ENCODE data around the gene SEMA3B.
"Not testable (repeated sequence)": the region's sequence is repeated elsewhere in the genome, so short reads cannot be mapped to it uniquely, and the experiment has no call there.

SEMA3B gene

DNA sequence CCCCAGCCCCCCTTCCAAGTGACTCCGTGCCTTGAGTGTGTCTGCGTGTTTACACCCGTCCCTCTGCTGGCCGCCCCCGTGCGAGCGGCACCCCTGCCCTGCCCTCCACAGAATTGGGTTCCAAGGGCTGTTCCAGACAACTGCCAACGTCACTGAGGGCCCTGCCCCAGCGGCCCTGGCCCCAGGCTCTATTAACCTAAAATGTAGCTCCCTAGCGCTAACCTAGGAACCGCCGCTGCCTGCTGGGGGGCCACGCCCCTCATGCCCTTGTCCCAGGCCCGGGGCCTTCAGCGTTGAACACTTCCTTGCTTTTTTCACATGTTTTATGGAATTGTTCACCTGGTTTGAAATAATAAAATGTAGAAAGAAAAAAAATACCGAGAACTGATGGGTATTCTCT is 10.0 kb upstream of the SEMA3B start:
- DNase-seq (ENCODE audit: low spot score), result no peak

DNA sequence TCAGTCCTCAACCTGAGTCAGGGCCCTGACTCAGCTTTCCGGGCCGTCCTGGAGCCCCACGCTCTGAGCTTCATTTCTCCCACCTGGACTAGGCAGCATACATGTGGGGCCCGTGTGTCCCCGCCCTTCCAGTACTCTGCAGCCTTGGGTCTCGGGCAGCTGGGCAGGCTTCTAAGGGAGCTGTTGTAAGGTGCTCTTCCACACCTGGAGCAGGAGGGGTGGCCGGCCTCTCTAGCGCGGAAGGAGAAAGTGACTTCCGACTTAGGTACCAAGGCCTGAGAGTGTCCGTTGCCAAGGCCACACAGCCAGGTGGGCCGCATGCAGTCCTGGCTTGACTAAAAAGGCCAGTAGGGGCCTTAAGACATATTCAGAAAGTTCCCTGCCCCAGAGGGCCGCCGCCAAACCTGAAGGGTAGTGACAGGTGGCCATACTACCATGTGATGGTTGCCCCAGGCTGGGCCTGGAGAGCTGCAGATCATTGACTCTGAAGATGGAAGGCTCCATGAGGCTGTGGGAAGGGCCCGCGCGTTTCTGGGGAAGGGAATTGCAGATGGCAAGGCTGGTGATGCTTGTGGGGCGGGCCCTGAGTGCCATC is 9.4 kb upstream of the SEMA3B start:
- DNase-seq (ENCODE audit: low spot score), result no peak

DNA sequence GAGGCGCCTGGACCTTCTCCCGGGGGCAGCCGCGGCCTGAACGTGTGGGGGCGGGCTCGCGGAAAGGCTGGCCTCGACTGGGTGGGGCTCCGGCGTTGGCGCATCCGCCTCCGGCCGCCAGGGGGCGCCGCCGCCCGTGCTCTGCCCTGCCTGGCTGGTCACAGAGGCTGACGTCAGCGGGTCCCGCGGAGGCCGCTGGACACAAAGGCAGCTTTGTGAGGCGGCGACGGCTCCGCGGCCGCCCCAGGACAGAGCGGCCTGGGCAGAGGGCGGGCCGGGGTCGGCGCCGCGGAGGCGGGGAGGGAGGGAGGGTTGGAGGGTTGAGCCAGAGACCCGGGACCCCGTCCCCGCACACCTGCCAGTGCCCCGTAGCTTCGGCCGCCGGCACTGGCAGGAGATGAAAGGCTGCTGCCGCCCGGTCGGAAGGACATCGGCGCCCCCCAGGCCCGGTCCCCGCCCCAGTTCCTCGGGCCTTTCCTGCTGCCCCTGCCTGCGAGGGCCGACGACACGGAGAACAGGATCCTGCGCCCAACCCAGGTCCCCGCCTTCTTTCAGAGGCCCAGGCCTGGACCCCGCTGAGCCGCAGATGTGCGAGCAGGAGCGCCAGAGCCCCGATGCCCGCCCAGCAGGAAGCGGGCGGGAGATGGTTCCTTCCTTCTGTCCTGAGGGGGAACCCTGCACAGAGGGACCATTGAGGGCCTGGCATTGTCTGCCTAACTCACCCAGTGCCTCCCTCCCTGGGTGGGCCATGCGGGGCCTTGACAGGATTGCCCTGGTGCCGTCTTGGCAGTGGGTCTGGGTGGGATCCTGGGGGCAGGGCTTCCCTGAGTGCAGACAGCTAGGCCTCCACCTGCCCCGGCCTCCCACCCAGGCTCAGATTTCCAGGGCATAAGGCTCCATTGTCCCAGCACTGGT is 8.7 kb upstream of the SEMA3B start:
- DNase-seq (ENCODE audit: low spot score), result peak; percentile 97

DNA sequence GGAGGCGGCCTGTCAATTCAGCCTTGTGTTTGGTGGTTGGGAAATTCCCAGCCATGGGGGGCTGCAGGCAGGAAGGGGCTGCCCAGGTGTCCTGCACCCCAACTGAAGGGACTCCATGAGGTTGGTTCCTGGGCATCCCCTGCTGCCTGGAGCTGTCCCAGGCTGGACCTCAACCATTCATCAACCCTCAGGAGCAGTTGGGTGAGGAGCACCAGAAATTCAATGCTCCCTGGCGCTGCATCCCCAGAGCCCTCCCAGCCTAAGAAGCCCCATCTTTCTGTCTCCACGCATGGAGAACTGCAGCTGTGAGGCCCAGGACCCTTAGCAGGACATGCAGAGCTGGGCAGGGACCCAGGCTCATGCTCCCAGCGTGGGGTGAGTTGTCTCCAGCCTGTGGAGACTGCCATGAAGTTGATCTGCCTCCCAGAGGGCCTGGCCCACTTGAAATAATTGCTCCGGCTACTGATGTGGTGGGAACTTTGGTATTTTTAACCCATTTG is 8.0 kb upstream of the SEMA3B start:
- DNase-seq (ENCODE audit: low spot score), result no peak

DNA sequence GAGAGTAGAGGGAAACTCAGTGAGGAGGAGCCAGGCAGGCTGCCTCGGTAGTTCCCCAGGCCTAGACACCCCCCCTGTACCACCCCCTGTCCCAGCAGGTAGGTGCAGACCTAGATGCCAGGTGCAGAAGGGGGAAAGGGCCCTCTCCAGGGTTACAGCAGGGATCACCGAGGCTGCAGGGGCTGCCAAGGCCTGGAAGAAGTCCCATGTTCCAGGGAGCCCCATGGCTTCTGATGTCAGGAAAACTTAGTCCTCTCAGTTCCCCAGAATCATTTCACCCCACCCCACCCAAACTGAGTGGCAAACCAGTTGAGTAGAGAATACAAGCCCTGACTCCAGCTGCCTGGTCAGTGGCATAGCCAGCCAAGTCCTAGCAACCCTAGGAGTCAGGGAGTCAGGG is 7.4 kb upstream of the SEMA3B start:
- no peak for DNase-seq (ENCODE audit: low spot score)

DNA sequence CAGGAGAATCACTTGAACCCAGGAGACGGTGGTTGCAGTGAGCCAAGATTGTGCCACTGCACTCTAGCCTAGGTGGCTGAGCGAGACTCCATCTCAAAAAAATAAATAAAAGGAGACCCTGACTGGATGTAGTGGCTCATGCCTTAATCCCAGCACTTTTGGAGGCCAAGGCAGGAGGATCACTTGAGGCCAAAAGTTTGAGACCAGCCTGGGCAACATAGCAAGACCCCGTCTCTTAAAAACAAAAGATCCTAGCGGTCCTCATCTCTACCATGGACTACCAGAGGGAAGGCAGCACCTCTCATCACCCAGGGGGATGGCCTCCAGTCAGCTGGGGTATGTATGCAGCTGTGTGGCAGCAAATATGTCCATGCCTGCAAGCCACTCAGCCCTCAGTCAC is 6.7 kb upstream of the SEMA3B start:
- DNase-seq (ENCODE audit: low spot score), result not testable (repeated sequence)

DNA sequence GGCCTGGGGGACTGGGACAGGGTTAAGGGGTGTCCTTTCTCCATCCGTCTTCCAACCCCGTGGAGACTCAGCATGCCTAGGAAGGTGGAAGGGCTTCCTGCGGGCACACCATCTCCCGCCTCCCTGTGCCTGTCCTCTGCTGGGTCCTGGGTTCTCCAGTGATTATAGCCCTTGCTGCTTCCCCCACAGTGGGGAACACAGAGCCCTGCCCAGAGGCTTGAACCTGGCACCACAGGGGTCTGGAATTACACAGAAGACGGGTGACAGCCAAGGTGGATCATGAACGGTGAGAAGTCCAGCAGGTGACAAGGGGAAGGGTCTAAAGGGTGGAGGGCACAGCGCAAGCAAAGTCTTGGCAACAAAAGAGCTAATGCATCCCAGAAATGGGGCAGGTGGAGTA is 6.2 kb upstream of the SEMA3B start:
- no peak for DNase-seq (ENCODE audit: low spot score)

DNA sequence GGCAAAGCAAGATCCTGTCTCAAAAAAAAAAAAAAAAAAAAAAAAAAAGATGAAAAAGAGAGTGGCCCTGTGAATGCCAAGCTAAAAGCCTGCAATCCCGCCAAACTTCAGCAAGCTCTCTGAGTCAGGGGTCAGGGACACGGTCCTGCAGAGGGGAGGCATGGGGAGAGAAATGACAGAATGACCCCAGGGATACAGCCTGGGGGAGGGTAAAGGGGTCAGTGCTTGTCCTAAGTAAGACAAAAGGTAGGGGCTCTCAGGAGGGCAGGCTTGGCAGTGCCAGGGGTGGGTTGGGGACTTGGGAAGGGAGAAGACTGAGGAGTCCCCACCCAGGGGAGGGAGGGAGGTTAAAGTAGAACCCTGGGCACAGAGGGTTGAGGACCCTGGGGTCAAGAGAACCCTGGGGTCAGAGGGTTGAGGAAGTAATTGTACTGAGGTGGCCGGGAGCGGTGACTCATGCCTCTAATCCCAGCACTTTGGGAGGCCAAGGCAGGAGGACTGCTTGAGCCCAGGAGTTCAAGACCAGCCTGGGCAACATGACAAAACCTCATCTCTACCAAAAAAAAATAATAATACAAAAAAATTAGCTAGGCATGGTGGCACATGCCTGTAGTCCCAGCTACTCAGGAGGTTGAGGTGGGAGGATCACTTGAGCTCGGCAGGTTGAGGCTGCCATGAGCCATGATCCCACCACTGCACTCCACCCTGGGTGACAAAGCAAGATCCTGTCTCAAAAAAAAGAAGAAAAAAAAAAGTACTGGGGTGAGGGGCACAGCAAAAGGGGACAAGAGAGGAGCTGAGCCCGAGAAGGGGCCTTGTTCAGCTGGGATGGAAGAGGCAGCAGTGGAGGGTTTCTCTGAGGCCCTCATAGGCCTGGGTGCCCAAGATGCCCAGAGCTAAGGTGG is 5.2 kb upstream of the SEMA3B start:
- no peak for DNase-seq (ENCODE audit: low spot score)

DNA sequence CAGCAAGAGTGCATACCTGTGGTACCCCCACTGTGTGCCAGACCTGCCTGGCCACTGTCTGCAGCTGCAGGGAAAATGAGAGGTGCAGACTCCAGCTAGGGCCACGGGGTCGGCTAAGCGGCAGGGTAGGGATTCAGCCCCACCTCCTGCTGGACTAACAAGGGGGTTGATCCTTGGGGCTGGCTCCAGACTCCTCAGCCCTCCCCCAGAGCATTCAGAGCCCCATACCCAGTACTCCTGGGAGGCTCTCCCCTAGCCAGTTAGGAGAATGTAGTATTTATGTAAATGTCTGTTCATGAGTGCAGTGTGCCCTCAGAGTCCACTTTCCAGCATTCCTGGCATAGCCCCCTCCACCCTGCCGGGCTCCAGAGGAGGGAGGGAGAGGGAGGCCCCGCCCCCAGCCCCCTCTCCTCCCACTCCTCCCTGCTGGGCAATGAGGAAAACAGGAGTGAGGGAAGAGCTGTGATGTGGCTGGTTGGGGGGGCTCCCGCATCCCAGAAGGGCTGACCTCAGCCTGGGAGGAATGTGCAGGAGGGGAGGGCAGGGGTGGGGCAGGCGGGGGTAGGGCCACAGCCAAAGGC is 4.5 kb upstream of the SEMA3B start:
- DNase-seq (ENCODE audit: low spot score), result peak; percentile 97

DNA sequence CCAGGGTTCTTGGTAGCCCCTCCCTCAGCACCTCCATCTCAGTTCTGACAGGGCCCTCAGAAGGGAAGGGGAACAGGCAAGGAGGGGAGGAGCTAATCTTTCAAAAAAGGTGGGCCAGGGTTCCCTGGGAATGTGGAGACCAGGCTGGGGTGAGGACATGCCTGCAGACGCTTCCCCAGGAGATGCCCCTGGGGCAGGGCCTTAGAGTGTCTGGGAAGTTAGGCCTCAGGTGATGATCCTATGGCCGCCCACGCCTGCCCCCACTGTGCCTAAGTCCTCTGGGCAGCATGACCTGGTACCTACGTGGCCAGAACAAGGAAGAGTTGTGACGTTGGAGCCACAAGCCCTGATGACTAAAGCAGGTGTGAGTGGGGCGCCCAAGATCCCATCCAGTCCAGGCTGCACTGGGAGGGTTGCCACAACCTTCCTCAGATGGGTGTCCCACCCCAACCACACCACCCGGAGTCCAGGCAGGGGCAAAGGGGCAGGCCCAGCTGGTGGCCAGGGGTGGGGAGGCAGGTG is 3.9 kb upstream of the SEMA3B start:
- no peak for DNase-seq (ENCODE audit: low spot score)

DNA sequence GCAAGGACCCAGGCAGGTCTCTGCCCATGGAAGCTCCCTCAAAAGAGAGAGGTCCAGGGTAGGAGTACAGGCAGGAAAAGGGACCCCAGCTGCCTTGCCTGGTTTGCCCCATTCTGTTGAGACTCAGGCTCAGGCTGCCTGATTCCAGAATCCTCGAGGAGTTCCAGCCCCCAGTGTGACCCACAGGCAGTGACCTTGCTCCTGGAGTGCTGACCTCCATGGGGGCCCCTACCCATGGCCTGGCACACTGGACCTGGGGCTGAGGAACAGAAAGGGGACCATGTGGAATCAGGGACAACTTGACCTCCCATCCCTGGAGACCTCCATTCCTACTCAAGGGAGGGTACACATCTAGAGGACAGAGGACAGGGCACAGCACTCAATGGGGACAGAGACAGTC is 3.4 kb upstream of the SEMA3B start:
- no peak for DNase-seq (ENCODE audit: low spot score)

DNA sequence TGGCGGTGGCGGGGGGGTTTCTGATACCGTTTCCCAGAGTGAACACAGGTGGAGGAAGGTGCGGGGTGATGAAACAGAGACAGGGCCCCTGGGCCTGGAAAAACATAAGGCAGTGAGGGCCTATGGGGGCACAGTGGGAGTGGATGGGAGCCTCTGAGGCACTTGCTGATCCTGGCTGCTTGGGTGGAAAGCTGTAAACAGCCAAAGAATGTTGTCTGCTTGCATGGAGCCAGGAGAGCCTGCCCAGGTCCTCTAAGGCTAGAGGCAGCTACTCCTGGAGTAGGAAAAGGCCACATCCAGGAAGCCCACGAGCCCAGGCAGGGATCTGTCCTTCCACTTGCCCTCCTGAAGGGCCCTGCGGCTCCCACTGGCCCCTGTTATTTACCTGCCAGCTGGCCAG is 2.9 kb upstream of the SEMA3B start:
- DNase-seq (ENCODE audit: low spot score), result no peak

DNA sequence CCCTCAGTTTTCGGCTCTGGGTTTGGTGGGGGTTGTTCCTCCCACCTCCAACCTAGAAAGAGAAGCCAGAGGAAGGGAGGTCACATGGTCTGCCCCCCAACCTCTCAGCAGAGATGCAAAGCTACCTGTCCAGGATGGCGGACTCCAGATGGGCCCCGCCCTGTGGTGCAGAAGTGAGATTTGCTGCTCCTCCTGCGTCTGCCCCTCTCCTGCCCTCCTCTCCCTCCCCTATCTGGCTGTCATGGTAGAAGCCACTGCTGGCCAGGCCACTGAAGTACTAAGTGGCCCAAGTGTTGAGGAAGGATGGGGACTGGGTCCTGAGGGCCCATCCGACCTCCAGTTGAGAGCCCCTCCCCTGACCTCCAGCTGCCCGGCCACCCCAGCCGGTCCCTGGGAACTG is 2.1 kb upstream of the SEMA3B start:
- no peak for DNase-seq (ENCODE audit: low spot score)

DNA sequence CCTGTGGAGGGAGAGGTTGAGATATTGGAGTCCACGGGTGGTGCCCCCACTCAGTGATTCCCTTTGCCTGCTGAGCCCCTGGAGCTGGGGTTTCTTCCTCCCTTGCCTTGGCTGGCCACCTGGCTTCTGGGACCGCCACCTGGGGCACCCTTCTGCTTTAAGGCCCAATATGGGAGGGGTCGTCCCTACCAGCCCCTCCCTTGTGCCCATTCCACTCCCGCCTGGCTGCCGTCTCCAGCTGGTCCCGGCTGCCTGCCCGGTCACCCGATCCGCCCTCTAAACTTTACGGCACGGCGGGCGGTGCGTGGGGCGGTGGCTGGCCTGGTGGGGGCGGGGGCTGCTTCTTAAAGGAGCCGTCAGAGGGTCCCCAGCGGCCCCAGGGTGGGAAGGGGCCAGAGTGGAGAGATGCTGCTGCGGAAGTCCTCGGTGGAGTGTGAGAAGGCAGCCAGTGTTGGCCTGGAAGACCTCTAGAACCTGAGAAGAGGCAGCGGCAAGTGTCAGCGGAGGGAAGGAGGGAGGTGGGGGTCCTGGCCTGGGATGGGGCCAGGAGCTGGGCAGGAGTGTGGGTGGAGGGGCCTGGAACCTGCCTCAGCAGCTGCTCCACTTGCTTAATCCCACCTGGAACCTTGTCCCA is 1.6 kb upstream of the SEMA3B start:
- DNase-seq (ENCODE audit: low spot score), result no peak

DNA sequence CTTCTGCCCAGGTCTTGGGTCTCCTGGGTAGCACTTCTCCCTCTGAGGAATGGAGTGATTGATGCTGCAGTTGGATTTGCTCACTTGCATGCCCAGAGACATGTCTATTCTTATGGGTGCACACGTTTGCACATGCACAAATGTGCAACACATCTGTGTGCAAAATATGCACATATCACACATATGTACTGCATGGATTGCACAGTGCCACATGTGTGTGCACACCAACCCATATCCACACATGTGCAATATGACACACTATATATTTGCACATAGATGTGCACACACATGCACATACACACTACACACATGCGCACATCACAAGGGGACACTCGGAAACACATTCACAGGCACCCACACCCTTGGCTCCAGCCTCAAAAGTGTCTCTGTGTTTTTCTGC is 671 bp upstream of the SEMA3B start:
- no peak for DNase-seq (ENCODE audit: low spot score)

DNA sequence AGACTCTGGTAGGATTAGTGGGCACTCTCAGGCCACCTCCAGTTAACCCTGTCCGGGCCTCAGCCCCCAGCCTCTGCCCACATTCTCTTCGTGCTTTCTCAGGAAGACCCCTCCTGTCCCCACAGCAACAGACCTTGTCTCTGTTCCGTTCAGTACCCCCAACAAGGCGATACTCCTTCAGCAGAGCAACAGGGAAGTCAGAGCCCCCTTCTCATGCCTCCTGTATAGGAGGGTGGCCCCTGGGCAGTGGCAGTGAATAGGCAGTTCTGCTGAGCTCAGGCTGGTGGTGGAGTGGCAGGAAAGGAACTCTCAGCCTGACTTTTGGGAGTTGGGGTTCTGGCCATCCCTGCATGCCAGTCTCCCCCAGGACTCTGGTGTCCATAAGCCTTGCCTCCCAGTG is 513 bp downstream of the SEMA3B start:
- DNase-seq (ENCODE audit: low spot score), result no peak

DNA sequence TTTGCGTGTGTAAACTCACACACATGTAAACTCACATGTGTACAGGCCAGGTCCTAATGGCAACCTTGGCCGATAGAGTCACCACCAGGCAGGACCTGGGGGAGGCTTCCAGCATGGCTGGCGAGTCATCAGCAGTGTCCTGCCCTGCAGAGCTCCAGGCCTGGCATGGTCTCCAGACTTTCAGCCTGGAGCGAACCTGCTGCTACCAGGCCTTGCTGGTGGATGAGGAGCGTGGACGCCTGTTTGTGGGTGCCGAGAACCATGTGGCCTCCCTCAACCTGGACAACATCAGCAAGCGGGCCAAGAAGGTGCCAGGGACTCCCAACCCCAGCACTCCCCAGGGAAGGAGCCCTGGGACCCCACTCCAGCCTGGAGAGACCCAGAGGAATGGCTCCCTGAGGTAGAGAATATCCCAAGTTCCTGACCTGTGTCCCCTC is 1.0 kb downstream of the SEMA3B start:
- DNase-seq (ENCODE audit: low spot score), result peak; percentile 90

DNA sequence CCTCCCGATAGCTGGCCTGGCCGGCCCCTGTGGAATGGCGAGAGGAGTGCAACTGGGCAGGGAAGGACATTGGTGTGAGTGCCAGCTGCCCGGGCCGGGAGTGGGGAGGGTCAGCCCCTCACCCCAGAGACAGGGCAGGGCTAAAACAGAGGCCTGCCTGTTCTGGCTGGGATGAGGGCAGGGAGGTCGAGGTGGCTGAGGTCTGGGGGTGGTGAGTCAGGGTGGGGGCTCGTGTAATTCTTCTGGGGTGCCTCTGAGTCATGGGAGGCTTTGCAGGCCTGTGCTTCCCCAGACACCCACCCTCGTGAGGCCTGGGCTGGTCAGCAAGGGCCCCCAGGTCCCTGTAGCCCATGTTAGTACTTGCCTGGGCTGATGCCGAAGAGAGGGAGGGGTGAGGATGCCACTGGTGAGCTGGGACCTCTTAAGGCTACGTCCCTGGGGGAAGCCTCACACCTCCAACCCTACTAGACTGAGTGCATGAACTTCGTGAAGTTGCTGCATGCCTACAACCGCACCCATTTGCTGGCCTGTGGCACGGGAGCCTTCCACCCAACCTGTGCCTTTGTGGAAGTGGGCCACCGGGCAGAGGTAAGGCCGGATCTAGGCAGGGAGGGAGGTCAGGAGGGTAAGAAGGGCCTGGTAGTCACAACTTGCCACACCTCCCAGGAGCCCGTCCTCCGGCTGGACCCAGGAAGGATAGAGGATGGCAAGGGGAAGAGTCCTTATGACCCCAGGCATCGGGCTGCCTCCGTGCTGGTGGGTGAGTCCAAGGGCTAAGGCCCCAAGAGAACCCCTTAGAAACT is 1.7 kb downstream of the SEMA3B start:
- no peak for DNase-seq (ENCODE audit: low spot score)

DNA sequence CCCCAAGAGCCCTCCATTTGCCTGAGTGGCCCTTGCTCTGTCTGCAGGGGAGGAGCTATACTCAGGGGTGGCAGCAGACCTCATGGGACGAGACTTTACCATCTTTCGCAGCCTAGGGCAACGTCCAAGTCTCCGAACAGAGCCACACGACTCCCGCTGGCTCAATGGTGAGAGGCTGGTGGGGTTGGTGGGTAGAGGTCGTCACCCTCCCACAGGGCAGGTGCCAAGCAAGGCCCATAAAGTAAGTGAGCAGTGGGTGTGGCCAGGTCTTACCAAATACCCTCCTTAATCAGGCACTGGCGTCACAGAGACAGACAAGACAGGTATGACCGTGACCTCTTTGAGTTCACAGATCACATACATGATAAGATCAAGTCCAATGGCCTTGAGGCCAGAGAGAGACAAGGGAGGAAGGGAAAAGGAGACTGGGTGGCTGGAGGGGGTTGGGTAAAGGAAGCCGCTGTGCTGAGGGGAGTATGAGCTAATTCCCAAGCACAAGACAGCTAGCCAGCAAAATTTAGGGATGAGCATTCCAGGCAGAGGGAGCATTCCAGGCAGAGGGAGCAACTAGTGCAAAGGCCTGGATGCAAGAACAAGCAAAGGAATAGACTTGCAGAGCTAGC is 2.5 kb downstream of the SEMA3B start:
- no peak for DNase-seq (ENCODE audit: low spot score)

DNA sequence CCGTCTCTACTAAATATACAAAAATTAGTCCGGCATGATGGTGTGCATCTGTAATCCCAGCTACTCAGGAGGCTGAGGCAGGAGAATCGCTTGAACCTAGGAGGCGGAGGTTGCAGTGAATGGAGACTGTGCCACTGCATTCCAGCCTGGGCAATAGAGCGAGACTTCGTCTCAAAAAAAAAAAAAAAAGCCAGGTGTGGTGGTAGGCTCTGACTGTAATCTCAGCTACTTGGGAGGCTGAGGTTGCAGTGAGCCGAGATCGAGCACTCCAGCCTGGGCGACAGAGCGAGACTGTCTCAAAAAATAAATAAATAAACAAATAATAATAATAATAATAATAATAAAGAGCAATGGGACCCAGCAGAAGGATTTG is 3.6 kb downstream of the SEMA3B start:
- DNase-seq (ENCODE audit: low spot score), result not testable (repeated sequence)
